ENCODE measurements around the gene ARHGAP26.

ARHGAP26 gene

GRCh38 chr5:142816531-142817430, 46.6 kb downstream of the ARHGAP26 start:
- TF ChIP-seq POLR2AphosphoS5 (IDR thresholded peaks at IDR 0.05; ENCODE audit: low read depth, low read length), result no peak
- TF ChIP-seq SIN3A (IDR thresholded peaks at IDR 0.05; ENCODE audit: borderline replicate concordance, insufficient read depth, low read length), result no peak
- no peak for TF ChIP-seq REST (IDR thresholded peaks at IDR 0.05; ENCODE audit: insufficient read depth in 1 of 2, low read depth in 2 of 2, low read length in 2 of 2)
- TF ChIP-seq FOXP2 (optimal IDR thresholded peaks at IDR 0.05; ENCODE audit: borderline replicate concordance, extremely low read depth, extremely low read length, insufficient read depth), result no peak
- no peak for TF ChIP-seq TAF1 (IDR thresholded peaks at IDR 0.05; ENCODE audit: borderline replicate concordance, insufficient read depth, low read length)

GRCh38 chr5:142817949-142818431, 47.8 kb downstream of the ARHGAP26 start:
- no peak for TF ChIP-seq FOXP2 (optimal IDR thresholded peaks at IDR 0.05; ENCODE audit: borderline replicate concordance, extremely low read depth, extremely low read length, insufficient read depth)
- no peak for TF ChIP-seq REST (IDR thresholded peaks at IDR 0.05; ENCODE audit: insufficient read depth in 1 of 2, low read depth in 2 of 2, low read length in 2 of 2)
- no peak for TF ChIP-seq POLR2AphosphoS5 (IDR thresholded peaks at IDR 0.05; ENCODE audit: low read depth, low read length)
- TF ChIP-seq TAF1 (IDR thresholded peaks at IDR 0.05; ENCODE audit: borderline replicate concordance, insufficient read depth, low read length), result no peak
- TF ChIP-seq SIN3A (IDR thresholded peaks at IDR 0.05; ENCODE audit: borderline replicate concordance, insufficient read depth, low read length), result no peak

- TF ChIP-seq REST (IDR thresholded peaks at IDR 0.05; ENCODE audit: insufficient read depth in 1 of 2, low read depth in 2 of 2, low read length in 2 of 2), result no peak
- TF ChIP-seq POLR2AphosphoS5 (IDR thresholded peaks at IDR 0.05; ENCODE audit: low read depth, low read length), result no peak
- TF ChIP-seq FOXP2 (optimal IDR thresholded peaks at IDR 0.05; ENCODE audit: borderline replicate concordance, extremely low read depth, extremely low read length, insufficient read depth), result no peak
- TF ChIP-seq SIN3A (IDR thresholded peaks at IDR 0.05; ENCODE audit: borderline replicate concordance, insufficient read depth, low read length), result no peak
- TF ChIP-seq TAF1 (IDR thresholded peaks at IDR 0.05; ENCODE audit: borderline replicate concordance, insufficient read depth, low read length), result no peak
These were observed 49.1 kb downstream of the ARHGAP26 start for GRCh38 chr5:142819292-142819691.

GRCh38 chr5:142819825-142820224, 49.6 kb downstream of the ARHGAP26 start:
- no peak for TF ChIP-seq TAF1 (IDR thresholded peaks at IDR 0.05; ENCODE audit: borderline replicate concordance, insufficient read depth, low read length)

- no peak for TF ChIP-seq REST (IDR thresholded peaks at IDR 0.05; ENCODE audit: insufficient read depth in 1 of 2, low read depth in 2 of 2, low read length in 2 of 2)
- no peak for TF ChIP-seq TAF1 (IDR thresholded peaks at IDR 0.05; ENCODE audit: borderline replicate concordance, insufficient read depth, low read length)
- no peak for TF ChIP-seq FOXP2 (optimal IDR thresholded peaks at IDR 0.05; ENCODE audit: borderline replicate concordance, extremely low read depth, extremely low read length, insufficient read depth)
- TF ChIP-seq SIN3A (IDR thresholded peaks at IDR 0.05; ENCODE audit: borderline replicate concordance, insufficient read depth, low read length), result no peak
- no peak for TF ChIP-seq POLR2AphosphoS5 (IDR thresholded peaks at IDR 0.05; ENCODE audit: low read depth, low read length)
These were observed 50.3 kb downstream of the ARHGAP26 start for GRCh38 chr5:142820447-142820846.

Measured in PFSK-1 (cell line).